Measurements from ENCODE around the gene PCNX4.

PCNX4 gene

GRCh38 chr14:60206249-60206670, 114.5 kb downstream of the PCNX4 start:
- in situ Hi-C loops (cut with HindIII; ENCODE audit: low sequenced_read_pairs), result no loop called here
- no peak overlapping the region for H3K4me3 ChIP-seq (ENCODE audit: low read depth, low read length)
- no peak for DNase-seq (ENCODE audit: low read depth)
- TF ChIP-seq CTCF (IDR thresholded peaks at IDR 0.05; ENCODE audit: low read depth, low read length, missing control alignments), result no peak

DNA sequence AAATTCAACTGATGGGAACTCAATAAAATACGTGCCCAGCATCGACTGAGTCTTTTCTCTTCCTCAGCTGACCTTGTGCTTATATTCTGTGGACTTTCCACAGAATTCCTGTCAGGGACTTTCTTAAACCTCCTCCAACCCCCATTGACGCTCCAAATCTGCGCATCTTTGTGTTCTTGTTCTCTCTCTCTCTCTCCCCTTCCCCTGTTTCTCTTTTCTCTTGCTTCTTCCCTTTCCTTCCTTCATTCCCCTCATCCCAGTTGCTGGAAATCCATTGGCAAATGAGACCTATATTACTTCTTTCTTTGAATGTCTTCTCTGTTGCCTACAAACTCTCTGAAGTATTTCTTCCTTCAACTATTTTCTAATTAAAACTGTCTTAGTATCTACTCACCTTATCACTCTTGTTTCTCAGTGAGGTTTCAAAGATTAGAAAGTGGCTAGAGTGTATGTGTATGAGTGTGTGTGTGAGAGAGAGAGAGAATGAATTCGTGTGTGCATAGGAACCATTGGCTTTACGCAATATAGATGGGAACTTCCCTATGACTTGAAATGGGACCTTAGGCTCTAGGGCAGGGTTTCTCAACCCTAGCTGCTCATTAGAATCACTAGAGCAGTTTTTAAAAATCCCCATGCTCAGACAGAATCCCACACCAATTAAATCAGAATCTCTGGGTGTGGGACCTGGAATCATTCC, 115.3 kb downstream of the PCNX4 start:
- H3K4me3 ChIP-seq (ENCODE audit: low read depth, low read length), result no peak overlapping the region
- DNase-seq (ENCODE audit: low read depth), result no peak
- TF ChIP-seq CTCF (IDR thresholded peaks at IDR 0.05; ENCODE audit: low read depth, low read length, missing control alignments), result no peak
- in situ Hi-C loops (cut with HindIII; ENCODE audit: low sequenced_read_pairs), result no loop called here

- no peak for DNase-seq (ENCODE audit: low read depth)
- no peak for TF ChIP-seq CTCF (IDR thresholded peaks at IDR 0.05; ENCODE audit: low read depth, low read length, missing control alignments)
- in situ Hi-C loops (cut with HindIII; ENCODE audit: low sequenced_read_pairs), result no loop called here
These were observed 119.0 kb downstream of the PCNX4 start for GRCh38 chr14:60210703-60211102.

DNA sequence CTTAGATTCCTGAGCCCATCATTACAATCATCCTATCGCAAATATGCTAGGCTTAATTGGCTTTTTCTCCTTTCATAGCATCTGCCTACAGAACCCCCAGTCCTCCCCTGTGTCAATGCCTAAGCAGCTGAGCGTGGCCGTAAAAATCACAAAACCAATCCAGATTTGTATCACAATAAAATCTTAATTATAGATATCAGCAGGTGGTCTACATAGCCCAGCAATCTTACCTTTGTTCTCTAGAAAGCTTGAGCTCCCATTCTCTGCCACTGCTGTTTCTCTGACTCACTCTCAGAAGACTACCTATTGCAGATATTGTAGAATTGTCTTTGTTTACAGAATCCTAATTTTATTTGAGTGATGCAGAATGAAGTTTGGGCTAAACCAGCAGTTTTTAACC, 119.4 kb downstream of the PCNX4 start:
- in situ Hi-C loops (cut with HindIII; ENCODE audit: low sequenced_read_pairs), result no loop called here
- no peak for TF ChIP-seq CTCF (IDR thresholded peaks at IDR 0.05; ENCODE audit: low read depth, low read length, missing control alignments)

More at GRCh38 chr14:60210703-60211102, 119.0 kb downstream of the PCNX4 start:
- H3K4me3 ChIP-seq (ENCODE audit: low read depth, low read length), result no peak overlapping the region

GRCh38 chr14:60212503-60213371, 121.0 kb downstream of the PCNX4 start:
- TF ChIP-seq CTCF (IDR thresholded peaks at IDR 0.05; ENCODE audit: low read depth, low read length, missing control alignments), result no peak
- in situ Hi-C loops (cut with HindIII; ENCODE audit: low sequenced_read_pairs), result no loop called here
- DNase-seq (ENCODE audit: low read depth), result no peak
- no peak overlapping the region for H3K4me3 ChIP-seq (ENCODE audit: low read depth, low read length)

More for the DNA sequence above, 119.4 kb downstream of the PCNX4 start:
- no peak for DNase-seq (ENCODE audit: low read depth)
- no peak overlapping the region for H3K4me3 ChIP-seq (ENCODE audit: low read depth, low read length)

- no peak overlapping the region for H3K4me3 ChIP-seq (ENCODE audit: low read depth, low read length)
- DNase-seq (ENCODE audit: low read depth), result no peak
- in situ Hi-C loops (cut with HindIII; ENCODE audit: low sequenced_read_pairs), result no loop called here
- no peak for TF ChIP-seq CTCF (IDR thresholded peaks at IDR 0.05; ENCODE audit: low read depth, low read length, missing control alignments)
These were observed 122.3 kb downstream of the PCNX4 start for GRCh38 chr14:60214003-60214402.
